Middle frontal gyrus (tissue), 1 donor: ENCODE data around the gene TCF15.

Experiments used
- DNase-seq: peaks from one replicate; pipeline ENCODE4 v3.0.0-alpha.2; 2015; ENCODE audit warnings: low spot score; ENCODE audit errors: extremely low spot score

Gene TCF15, protein sequence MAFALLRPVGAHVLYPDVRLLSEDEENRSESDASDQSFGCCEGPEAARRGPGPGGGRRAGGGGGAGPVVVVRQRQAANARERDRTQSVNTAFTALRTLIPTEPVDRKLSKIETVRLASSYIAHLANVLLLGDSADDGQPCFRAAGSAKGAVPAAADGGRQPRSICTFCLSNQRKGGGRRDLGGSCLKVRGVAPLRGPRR

DNA sequence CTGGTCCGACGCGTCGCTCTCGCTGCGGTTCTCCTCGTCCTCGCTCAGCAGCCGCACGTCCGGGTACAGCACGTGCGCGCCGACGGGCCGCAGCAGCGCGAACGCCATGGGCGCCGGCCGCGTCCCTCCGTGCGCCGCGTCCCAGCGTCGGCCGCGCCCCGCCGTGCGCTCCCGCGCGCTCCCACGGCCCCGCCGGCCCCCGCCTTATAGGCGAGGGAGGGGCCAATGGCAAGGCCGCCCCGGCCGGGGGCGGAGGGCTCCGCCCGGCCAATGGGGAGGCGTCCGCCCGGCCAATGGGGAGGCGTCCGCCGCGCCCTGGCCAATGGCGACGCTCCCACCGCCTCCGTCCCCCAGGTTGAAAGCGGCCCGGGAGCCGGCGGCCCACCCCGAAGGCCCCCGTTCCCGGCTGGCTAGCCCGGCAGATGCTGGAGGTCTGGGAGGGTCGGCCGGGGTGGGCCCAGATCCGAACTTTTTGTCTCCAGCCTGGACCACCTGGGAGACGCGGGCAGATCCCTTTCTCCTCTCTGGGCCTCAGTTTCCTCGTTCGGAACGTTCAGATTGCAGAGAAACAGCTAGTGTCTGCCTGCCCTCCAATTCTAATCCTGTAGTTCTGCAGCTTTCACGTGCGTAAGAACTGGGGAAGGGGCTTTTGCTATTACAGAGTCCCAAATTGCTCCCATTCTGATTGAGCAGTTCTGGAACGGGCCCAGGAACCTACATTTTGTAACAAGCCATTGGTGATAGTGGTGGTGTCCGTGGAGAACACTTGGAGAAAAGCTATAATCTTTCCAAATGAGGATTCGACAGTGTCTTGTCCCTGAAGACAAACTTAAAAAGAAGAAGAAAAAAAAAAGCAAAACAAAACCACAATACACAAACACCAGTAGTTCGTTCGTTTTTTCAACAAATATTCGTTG lies at the start of gene TCF15:
TSS of gene TCF15 (minus strand) at position 180 of the 917 bp plus-strand sequence. CDS start at position 108, 72 bp downstream.
- DNase-seq = no peak

DNA sequence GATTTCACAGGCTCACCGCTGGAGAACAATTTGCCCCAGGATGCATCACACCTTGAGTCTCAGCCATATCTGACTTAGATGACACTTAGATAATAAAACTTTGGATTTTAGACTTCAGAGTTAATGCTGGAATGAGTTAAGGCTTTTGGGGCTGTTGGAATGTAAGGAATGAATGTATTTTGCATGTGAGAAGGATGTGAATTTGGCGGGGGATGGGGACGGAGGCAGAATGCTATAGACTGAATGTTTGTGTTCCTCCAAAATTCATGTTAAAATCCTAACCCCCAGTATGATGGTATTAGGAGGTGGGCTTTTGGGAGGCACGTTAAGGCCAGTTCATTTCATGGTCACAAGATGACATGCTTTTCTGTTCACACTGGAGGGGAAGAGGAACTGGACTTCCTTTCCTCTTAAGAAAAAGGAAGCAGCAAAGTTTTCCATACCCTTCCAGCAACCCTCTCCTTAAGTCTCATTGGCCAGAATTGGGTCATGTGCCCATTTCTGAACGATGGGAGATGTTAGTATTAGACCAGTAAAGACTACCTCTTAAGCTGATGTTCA lies 48.7 kb upstream of the TCF15 start:
- no peak for DNase-seq

DNA sequence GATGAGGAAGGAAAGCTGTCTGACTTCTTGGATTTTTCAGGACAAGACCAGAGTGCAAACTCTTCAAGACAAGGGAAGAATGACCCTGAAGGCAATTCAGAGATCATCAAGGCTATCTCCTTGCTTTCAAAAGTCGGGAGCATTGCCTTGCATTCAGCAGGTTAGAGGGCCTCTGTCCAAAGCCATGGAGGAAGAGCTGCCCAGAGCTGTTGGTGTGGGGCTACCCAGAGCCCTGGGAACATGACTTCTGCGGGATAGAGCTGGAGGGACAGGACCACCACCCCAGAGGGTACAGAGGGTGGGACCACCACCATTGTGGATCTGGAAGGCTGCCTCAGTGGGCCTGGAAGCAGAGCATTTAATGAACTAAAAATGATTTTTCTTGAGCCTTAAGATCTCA lies 48.1 kb upstream of the TCF15 start:
- no peak for DNase-seq

DNA sequence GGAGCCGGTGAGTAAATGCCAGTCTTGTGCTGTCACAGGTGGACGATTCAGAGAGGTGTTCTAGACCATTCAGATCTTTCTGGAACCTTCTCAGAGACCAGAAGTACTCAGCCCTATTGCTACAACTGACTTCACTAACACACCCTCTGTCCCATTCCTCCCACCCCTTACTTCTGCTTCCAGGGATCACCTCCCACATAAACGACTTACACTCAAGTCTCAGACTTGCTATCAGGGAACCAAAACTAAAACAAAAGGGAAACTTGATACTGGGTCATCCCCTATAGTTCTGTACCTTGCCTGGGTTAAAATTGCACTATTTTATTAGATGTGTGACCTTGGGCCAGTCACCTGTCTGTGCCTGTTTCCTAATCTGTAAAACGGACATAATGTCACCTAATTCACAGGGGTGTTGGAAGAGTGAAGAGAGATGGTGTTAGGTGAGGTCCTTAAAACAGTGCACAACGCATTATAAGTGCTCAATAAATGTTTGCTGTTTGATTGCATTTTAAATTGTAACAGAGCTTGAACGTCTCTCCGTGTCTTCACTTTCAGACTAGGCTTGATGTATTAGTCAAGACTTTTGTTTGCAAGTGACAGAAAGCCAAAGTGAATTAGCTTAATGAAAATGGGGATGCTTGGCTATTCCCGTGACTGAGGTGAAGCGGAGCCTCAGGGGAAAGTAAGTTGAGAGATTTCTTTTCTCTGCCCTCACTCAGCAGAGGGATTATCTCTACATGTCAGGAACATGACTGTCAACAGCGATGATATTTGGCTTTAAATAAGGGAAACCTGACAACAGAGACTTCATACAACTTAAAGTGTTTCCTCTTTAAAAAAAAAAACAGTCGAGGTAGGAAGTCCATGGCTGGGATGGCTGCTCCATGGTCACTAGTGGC lies 45.9 kb upstream of the TCF15 start:
- no peak for DNase-seq

DNA sequence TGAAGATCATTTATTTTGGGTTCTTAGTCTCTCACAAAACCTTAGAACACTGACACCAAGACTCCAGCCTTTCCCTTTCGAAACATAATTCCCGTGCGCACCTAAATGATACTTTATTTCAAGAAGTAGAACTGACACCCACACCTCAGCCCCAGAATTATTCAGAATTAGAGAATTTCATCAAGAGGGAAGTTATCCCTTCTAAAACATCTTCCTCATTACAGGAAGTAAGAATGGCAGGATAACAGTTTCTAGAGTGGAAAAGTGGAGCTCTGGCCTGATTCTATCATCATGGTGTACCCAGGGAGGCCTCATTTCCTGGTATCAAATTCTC lies 44.3 kb upstream of the TCF15 start:
- DNase-seq = no peak

DNA sequence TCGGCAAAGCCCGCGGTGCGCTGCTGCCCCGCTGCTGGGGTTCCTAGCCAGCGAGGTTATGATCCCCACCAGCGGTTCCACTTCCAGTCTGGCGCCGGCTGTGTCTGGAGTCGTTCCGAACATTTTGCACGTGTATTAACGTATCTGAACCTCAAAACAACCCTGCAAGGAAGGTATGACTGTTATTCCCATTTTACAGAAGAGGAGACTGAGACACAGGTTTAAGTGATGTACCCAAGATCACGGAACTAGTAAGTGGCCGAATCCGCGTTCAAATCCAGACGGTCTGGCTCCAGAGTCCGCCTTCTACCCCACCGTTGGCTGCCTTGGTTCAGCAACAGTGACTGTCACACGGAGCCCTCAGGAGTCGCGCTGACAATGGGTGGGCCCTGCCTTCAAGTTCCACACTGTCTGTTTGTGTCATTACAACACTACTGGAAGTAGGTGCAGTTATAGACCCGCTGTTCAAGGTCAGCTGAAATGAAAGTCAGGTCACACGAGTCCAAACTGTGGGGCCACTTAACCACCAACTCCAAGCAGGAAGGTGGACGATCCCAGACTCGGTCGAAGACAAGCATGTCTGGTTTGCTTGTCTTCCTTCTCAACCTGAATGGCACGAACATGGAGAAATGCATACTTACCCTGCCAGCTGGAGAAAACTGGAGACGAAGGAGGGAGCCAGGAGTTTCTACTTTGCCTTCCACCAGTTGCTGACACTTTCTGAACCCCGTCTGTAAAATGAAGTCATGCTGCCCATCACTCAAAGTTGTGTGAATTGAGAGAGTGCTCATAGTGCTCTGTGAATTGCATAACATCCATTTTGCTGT lies 43.7 kb upstream of the TCF15 start:
- no peak for DNase-seq

DNA sequence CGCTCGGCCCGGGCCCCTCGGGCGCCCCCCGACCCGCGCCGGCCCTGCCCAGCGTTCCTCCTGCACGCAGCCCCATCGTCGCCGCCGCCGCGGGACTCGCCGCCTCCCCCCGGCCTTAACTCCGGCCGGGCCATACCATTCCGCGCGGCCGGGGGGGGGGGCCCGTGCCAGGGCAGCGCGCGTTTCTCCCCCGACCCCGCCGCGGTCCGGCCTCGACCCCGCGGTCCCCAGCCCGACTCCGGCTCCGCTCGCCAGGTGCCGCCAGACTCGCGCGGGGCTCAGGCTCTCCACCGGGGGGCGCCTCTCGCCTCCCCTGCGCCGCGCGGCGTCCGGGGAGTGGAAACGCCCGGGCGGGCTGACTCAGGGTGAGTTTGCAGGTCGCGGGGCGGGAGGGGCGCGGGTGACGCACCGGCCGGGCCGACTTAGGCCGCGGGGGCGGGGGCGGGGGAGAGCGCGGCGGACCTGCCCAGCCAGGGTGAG lies 43.0 kb upstream of the TCF15 start, which contains the start of gene SRXN1:
TSS of gene SRXN1 (minus strand) at position 91 of the 480 bp plus-strand sequence. CDS start at position 76, 15 bp downstream.
- DNase-seq = peak; percentile 45

DNA sequence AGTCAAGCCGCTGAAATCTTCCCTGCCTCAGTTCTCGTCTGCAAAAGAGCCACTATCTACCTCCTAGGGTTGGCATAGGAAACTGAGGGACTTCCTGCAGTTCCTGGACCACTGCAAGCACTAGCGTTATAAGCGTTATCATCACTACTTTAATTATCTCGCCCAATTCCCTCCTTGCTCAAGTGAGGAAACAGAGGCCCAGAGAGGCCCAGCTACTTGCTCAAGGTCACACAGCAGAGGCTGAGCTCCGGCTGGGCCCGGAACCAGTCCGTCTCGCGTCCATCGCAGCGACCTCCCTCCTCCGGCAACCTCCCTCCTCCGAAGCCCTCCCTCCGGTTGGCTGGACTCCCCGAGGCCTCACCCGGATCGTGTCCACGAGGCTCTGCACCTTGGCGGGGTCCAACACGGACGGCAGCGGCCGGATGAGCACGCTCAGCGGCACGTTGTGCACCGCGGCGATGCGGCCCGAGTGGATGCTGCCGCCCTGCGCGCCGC lies 42.6 kb upstream of the TCF15 start:
- DNase-seq = no peak

DNA sequence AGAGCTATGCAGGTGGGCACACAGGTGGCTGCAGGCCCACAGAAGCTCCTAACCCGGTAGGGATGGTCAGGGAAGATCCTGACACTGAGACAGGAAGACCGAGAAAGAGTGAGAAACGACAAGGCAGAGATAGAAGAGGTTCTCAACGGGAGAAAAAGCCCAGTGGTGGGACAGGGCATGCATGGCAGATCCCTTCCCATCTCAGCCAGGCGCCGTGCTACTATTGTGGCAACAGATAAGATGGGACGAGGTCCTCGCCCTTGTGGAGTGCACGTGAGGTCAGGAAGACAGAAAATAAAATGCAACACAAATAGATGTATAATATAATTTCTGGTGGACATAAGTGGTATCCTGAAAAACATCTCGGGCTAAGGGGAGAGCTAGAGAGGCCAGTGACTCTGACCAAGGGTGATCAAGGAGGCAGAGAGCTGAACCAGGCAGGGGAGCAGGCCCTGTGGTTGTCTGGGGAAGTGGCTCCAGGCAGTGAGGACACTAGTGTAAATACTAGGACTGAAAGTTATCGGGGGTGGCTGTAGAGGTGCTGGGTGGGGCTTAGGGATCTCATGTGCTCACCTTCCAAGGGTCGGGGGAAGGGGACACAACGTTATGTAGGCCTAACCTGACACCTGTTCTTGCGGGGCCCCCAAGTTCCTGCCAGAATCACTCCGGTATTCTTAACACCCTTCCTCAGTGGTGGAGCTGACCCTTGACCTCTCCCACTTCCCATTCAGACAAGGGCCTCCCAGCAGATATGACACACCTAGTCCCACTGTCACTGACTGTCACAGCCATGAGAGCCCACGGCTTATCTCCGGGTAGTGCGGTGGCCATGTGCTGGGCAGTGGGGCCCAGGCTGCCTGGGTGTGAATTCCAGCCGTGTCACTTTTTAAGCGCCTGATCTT lies 41.9 kb upstream of the TCF15 start:
- no peak for DNase-seq

DNA sequence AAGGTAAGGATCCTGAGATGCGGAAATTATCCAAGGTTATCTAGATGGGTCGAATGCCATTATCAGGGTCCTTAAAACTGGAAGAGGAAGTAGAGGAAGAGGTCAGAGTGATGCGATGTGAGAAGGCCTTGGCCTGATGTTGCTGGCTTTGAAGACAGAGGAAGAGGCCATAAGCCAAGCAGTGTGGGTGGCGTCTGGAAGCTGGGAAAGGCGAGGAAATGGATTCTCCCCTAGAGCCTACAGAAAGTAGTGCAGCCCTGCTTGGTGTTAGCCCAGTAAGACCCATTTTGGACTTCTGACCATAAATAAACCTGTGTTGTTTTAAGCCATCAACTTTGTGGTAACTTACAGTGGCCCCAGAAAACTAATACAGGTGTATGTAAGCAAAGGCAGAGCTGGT lies 40.8 kb upstream of the TCF15 start:
- DNase-seq = no peak

DNA sequence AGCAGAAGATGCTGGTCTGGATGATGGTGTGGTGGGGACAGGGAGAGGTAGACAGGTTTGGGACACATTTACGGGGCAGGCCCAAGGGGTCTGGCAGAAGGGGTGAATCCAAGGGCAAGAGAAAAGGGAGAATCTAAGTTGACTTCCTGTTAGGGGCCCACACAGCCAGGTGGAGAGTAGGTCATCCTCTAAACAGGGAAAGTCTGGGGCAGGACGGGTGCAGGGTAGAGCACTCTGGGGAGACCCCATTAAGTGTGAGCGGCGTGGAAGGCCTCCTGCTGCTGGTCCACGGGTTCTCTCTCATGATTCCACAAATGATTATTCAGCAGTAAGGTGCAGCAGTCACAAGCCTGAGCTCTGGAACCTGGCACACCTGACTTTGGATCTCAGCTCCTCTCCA lies 40.2 kb upstream of the TCF15 start:
- DNase-seq = no peak

DNA sequence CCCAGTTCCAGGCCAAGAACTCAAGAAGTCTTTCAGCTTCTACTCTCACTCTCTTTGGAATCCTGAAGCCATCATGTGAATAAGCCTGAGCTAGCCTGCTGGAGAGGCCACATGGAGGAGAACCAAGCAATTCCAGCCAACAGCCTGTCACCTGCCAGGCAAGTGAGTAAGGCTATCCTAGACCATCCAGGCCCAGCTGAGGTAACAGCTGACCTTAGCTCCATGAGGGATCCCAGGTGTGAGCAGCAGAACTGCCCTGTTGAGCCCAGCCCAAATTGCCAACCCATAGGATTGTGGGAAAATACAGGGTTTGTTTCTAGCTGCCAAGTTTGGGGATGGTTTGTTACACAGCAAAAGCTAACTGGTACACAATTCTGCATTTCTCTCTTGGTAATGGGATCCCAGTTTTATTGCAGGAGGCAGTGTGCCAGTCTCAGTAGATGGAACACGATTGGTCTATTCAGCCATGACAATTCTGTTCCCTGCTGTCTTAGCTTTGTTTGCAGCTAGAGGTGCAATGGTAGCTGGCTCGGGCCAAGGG lies 37.4 kb upstream of the TCF15 start:
- no peak for DNase-seq

DNA sequence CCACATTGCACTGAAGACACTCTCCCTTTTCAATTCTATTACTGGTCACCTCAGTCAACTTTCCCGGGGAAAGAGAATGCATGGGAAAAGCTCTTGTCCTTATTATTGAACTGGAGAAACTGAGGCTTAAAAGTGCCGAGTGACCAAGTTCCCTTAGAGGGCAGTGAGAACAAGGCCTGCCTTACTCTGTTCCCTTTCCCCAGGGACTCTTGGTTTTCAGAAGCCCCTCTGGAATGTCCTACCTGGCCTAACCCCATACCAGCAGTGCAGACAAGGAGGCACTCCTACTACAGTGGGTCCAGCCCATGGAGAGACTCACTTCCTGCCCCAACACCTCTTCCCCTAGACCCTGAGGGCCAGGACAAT lies 36.7 kb upstream of the TCF15 start:
- no peak for DNase-seq

DNA sequence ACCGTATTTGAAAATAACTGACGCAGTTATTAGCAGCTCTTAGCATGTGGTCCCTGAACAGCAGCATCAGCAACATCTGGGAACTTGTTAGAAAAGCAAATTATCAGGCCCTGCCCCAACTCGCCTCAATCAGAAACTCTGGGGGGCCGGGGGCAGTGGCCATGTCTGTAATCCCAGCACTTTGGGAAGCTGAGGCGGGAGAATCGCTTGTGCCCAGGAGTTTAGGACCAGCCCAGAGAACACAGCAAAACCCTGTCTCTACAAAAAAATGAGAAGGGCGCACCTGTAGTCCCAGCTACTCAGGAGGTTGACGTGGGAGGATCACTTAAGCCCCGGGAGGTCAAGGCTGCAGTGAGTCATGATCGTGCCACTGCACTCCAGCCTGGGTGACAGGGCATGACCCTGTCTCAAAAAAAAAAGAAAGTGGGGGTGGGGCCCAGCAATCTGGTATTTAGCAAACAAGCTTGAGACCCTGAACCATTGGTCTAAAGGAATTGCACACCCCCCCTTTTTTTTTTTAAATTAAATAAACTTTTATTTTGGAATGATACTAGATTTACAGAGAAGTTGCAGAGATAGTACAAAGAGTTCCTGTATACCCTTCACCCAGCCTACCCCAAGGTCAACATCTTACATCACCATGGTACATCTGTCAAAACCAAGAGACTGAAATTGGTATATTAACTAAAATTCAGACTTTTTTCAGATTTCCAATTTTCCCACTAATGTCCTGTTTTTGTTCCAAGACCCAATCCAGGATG lies 36.2 kb upstream of the TCF15 start:
- no peak for DNase-seq

DNA sequence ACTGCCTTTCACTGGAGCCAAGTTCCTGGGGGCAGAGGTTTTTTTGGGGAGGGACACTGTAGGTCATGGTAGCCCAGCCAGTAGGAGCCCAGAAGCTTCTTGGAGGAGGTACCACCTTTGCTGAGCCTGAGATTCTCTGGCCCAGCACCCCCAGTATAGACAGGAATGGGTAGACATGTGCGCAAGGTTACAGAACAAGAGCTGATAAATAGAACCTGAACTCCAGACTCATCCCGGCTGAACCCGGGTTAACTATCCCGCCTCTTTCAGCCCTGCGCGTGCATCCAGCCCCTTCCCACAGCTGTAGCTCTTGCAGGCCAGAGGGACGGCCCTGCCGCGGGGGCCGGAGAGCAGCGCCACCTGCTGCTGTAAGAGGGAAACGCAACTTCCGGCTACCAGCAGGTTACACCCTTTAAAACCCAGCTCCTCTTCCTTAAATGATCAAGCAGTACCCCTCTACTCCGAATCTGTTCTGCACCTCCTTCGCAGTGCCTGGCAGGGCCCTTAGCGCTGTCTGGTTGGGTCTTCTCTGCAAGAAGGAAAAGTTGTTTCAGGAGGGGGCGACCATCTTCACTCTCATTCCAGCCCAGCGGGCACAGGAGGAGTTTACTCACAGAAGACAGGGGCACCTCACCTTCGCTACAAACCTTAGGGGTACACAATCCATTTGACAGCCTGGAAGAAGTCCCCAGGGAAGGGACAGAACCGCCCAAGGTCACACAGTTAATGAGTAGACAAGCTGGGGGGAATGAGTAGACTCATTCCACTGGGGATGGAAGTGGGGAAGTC lies 35.4 kb upstream of the TCF15 start:
- DNase-seq = peak; percentile 21

DNA sequence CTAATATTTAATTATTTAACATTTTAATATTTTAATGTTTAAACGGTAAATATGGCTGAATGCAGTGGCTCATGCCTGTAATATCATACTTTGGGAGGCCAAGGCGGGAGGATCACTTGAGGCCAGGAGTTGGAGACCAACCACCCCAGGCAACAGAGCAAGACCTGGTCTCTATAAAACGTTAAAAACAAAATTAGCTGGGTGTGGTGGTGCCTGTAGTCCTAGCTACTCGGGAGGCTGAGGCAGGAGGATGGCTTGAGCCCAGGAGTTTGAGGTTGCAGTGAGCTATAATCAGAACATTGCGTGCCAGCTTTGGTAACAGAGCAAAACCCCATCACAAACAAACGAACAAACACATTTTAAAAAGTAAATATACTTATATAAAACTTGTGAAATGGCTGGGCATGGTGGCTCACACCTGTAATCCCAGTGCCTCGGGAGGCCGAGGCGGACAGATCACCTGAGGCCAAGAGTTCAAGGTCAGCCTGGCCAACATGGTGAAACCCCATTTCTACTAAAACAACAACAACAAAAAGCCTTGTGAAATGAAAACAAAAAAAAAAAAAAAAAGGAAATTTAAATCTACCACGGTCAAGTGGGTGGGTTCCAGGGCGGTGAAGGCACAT lies 34.7 kb upstream of the TCF15 start:
- DNase-seq = no peak
